Heart right ventricle (tissue), 16 donors: ENCODE data around the gene ALX4. TPM values are rescaled to one million over a fixed set of nuclear protein-coding genes. Genes with fewer than 3 reads are reported as not detected.

ENCODE experiments used
- ATAC-seq, 8 donors: fragments of 200-7000 bp; cut with Tn5 transposase; one replicate each; pipeline ENCODE4 v1.9.1; 2020; ENCODE audit warnings: mild to moderate bottlenecking in 8 of 8, moderate library complexity in 8 of 8, moderate number of reproducible peaks in 1 of 8
- DNase-seq, 2 donors: peaks; one replicate each; pipeline ENCODE4 v3.0.0-alpha.2; 2020
- H3K27ac ChIP-seq, 10 donors: fragments of 200-600 bp; sonication (generic) in 2 of 10; one replicate each; pipeline versions ENCODE4 v1.5.0 to v1.8.0; 2020 to 2022; ENCODE audit warnings: mild to moderate bottlenecking in 3 of 10
- H3K27me3 ChIP-seq, 7 donors: fragments of 200-600 bp; one replicate each; pipeline ENCODE4 v1.8.0; 2021 to 2022; ENCODE audit warnings: mild to moderate bottlenecking in 2 of 7
- H3K36me3 ChIP-seq, 9 donors: fragments of 200-600 bp; sonication (generic) in 1 of 9; one replicate each; pipeline versions ENCODE4 v1.5.0 to v1.8.0; 2020 to 2022; ENCODE audit warnings: mild to moderate bottlenecking in 2 of 9
- H3K4me1 ChIP-seq, 9 donors: fragments of 200-600 bp; sonication (generic) in 1 of 9; one replicate each; pipeline versions ENCODE4 v1.5.0 to v1.8.0; 2020 to 2022; ENCODE audit warnings: mild to moderate bottlenecking in 4 of 9
- H3K4me3 ChIP-seq, 10 donors: fragments of 200-600 bp; sonication (generic) in 2 of 10; one replicate each; pipeline versions ENCODE4 v1.5.0 to v1.8.0; 2020 to 2022; ENCODE audit warnings: mild to moderate bottlenecking in 7 of 10, moderate library complexity in 2 of 10
- H3K9me3 ChIP-seq, 11 donors: fragments of 200-600 bp in 10 of 11; sonication (generic) in 2 of 11; one replicate each; pipeline versions ENCODE4 v1.5.0 to v1.8.0; 2013 to 2022; ENCODE audit warnings: mild to moderate bottlenecking in 2 of 11, control low read depth in 1 of 11, moderate library complexity in 1 of 11
- CTCF ChIP-seq, 9 donors: fragments of 200-600 bp; sonication (generic) in 2 of 9; IDR thresholded peaks; one replicate each; pipeline versions ENCODE4 v1.5.0 to v1.8.0; 2021 to 2022; ENCODE audit warnings: antibody characterized with exemption in 9 of 9, mild to moderate bottlenecking in 5 of 9, moderate library complexity in 1 of 9
- WGBS, 2 donors: extraction: QIAGEN DNeasy Blood & Tissue Kit; methylation state at CpG; one replicate each; pipeline ENCODE4 v1.1.7; 2013; ENCODE audit warnings: inconsistent platforms in 1 of 2; 5-methylcytosine and 5-hydroxymethylcytosine counted together
- intact Hi-C, 10 donors: fragments of 100-400 bp; cut with DNase I; formaldehyde crosslinking; loops; one replicate each; pipeline versions ENCODE4 v1.11.1 to v1.14.2; 2022
- polyA plus RNA-seq, 2 donors: library from polyadenylated mRNA; stranded (reverse); fragments of 200-250 nt; gene quantifications; one replicate each; pipeline ENCODE4 v1.2.3, GENCODE V29; 2013
- total RNA-seq, 10 donors: library from RNA; stranded (reverse); fragmentation: NEBNext Ultra II Directional in 3 of 10; extraction: Animal tissue kit (Norgen Biotek cat#: 25700) in 3 of 10; gene quantifications; one replicate each; pipeline versions ENCODE4 v1.2.1 to v1.2.4, GENCODE V29; 2021 to 2023
- donor health status: Arrhythmogenic right ventricular cardiomyopathy.
- donor health status: ischemic (EF 13 %, LVEDD 7.1; RV severe dilation, severe dysfunction).
- donor health status: healthy with polysubstance abuse.
- donor health status: DM: no; HTN: yes; CAD: no.
- donor health status: DM: no; HTN: no; CAD: no.
- donor health status: ischemic (EF 25% LVEDD 6.9; RV normal size, moderate dysfunction).
- donor health status: ischemic (EF 25% LVEDD 5.7; RV mildly dilated, moderate dysfunction).
- donor health status: healthy.
- donor health status: DM: yes; HTN: yes; CAD: no.
- donor health status: Ischemic cardiomyopathy.
- donor health status: ischemic (EF 35%, LVEDD 5.7; RV mildly dilated, moderate dysfunction).
- donor health status: nonischemic (EF 11% LVEDD 7.7; RV severe dilation, severe dysfunction).
- donor health status: DM: yes; HTN: yes; CAD: no.
- donor health status: PGD.
- donor health status: ischemic (EF 29% LVEDD 5.4; RV normal size, mild dysfunction).
- donor health status: nonischemic (EF 23%, LVEDD 6.1; RV moderate dilation, normal function).

Gene ALX4
- total and polyA plus RNA-seq, 12 donors = 0.01 to 0.07 (median 0.06) TPM; not detected in 5

GRCh38 chr11:44311339-44312261 lies 1.7 kb upstream of the ALX4 start:
- DNase-seq = no peak
- peaks cover 51 to 100% (median 100%) of the 10 kb centered on the region in 7 donors for H3K27me3 ChIP-seq
- H3K27ac ChIP-seq = no peak overlapping the region
- no peak for ATAC-seq
- 10 to 13% methylated on average over 44 of the region's 44 CpGs for WGBS, 2 donors
- H3K4me3 ChIP-seq = peak overlapping the region in 1 of 10 donors; percentile 1
- H3K4me1 ChIP-seq = peaks cover 13 to 36% (median 24%) of the 10 kb centered on the region in 9 donors
- intact Hi-C loops = loop anchor here in 1 of 10 donors (10.0 kb wide), 1 partner anchor 173 kb away; no protein-coding TSS in a partner anchor
- H3K36me3 ChIP-seq = no peaks in the 10 kb centered on the region
- no peaks in the 10 kb centered on the region for H3K9me3 ChIP-seq
- no peak for TF ChIP-seq CTCF (IDR thresholded peaks at IDR 0.05)

- intact Hi-C loops = loop anchor here in 1 of 10 donors (10.0 kb wide), 1 partner anchor 174 kb away; no protein-coding TSS in a partner anchor
- Histone ChIP-seq H3K27ac (no peak overlapping the region), H3K4me3 (peak overlapping the region in 7 of 10 donors; percentile 34 to 58 (median 47)), H3K27me3 (peaks cover 58 to 100% (median 100%) of the 10 kb centered on the region in 7 donors), H3K36me3 (no peaks in the 10 kb centered on the region), H3K9me3 (no peaks in the 10 kb centered on the region), H3K4me1 (peaks cover 14 to 35% (median 21%) of the 10 kb centered on the region in 9 donors)
- DNase-seq (no peak), ATAC-seq (no peak)
- TF ChIP-seq CTCF (IDR thresholded peaks at IDR 0.05) = no peak
- 6 to 8% methylated on average over 48 to 49 of the region's 49 CpGs for WGBS, 2 donors
Observed at GRCh38 chr11:44310463-44311272, 729 bp upstream of the ALX4 start.

- ATAC-seq (no peak), DNase-seq (no peak)
- Histone ChIP-seq H3K9me3 (no peaks in the 10 kb centered on the region), H3K4me1 (peaks cover 17 to 41% (median 26%) of the 10 kb centered on the region in 9 donors), H3K36me3 (no peaks in the 10 kb centered on the region), H3K4me3 (peak overlapping the region in 9 of 10 donors; percentile 34 to 58 (median 44)), H3K27me3 (peaks cover 62 to 100% (median 100%) of the 10 kb centered on the region in 7 donors), H3K27ac (no peak overlapping the region)
- 2 to 3% methylated on average over 4 to 6 of the region's 6 CpGs for WGBS, 2 donors
- no peak for TF ChIP-seq CTCF (IDR thresholded peaks at IDR 0.05)
- intact Hi-C loops = loop anchor here in 1 of 10 donors (10.0 kb wide), 1 partner anchor 175 kb away; no protein-coding TSS in a partner anchor
Observed at GRCh38 chr11:44310206-44310462, 195 bp upstream of the ALX4 start.

GRCh38 chr11:44308923-44309477 lies 939 bp downstream of the ALX4 start:
- Histone ChIP-seq H3K4me3 (peak overlapping the region; percentile 34 to 58 (median 46)), H3K27me3 (peaks cover 56 to 100% (median 100%) of the 10 kb centered on the region in 7 donors), H3K4me1 (peaks cover 17 to 52% (median 36%) of the 10 kb centered on the region in 9 donors), H3K27ac (no peak overlapping the region), H3K9me3 (no peaks in the 10 kb centered on the region), H3K36me3 (no peaks in the 10 kb centered on the region)
- intact Hi-C loops = no loop called here
- TF ChIP-seq CTCF (IDR thresholded peaks at IDR 0.05) = no peak
- DNase-seq (no peak), ATAC-seq (no peak)
- 11 to 13% methylated on average over 56 to 57 of the region's 57 CpGs for WGBS, 2 donors
